AG09319 (cell line): ENCODE results near the gene SLC17A9.

Experiments used
- DNase-seq: peaks from one replicate; pipeline ENCODE4 v3.0.0-alpha.2; 2010; ENCODE audit warnings: low read depth; ENCODE audit errors: extremely low read depth
- TF ChIP-seq, protein P1 (sequence below): IDR thresholded peaks from 2 replicates; pipeline ENCODE4 v1.5.1; 2011; ENCODE audit warnings: low read depth, mild to moderate bottlenecking, inconsistent platforms, low read length, moderate library complexity

SLC17A9 gene

DNA sequence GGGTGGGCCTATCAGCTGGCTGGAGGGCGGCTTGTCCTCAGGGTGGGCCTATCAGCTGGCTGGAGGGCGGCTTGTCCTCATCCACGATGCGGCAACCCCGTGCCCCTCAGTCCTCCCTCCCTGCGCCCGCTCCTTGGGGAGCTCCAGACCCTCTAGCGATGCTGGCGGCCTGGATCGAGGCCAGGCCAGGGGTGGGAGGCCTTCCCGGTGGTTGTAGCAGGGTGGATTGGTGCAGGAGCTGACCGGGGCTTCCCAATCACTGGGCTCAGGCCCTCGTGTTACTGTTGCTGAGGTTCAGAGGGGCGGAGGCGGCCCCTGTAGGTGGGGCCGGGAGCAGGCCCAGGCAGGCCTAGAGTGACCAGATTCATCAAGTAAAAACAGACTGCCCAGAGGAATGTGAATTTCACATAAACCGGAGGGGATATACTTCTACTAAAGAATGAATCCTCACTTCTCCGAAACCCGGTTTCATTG, 8.8 kb downstream of the SLC17A9 start:
- TF ChIP-seq, protein P1, sequence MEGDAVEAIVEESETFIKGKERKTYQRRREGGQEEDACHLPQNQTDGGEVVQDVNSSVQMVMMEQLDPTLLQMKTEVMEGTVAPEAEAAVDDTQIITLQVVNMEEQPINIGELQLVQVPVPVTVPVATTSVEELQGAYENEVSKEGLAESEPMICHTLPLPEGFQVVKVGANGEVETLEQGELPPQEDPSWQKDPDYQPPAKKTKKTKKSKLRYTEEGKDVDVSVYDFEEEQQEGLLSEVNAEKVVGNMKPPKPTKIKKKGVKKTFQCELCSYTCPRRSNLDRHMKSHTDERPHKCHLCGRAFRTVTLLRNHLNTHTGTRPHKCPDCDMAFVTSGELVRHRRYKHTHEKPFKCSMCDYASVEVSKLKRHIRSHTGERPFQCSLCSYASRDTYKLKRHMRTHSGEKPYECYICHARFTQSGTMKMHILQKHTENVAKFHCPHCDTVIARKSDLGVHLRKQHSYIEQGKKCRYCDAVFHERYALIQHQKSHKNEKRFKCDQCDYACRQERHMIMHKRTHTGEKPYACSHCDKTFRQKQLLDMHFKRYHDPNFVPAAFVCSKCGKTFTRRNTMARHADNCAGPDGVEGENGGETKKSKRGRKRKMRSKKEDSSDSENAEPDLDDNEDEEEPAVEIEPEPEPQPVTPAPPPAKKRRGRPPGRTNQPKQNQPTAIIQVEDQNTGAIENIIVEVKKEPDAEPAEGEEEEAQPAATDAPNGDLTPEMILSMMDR, result no peak
- no peak for DNase-seq

GRCh38 chr20:62961799-62962198, 9.3 kb downstream of the SLC17A9 start:
- DNase-seq, result no peak
- TF ChIP-seq, protein P1, result no peak

DNA sequence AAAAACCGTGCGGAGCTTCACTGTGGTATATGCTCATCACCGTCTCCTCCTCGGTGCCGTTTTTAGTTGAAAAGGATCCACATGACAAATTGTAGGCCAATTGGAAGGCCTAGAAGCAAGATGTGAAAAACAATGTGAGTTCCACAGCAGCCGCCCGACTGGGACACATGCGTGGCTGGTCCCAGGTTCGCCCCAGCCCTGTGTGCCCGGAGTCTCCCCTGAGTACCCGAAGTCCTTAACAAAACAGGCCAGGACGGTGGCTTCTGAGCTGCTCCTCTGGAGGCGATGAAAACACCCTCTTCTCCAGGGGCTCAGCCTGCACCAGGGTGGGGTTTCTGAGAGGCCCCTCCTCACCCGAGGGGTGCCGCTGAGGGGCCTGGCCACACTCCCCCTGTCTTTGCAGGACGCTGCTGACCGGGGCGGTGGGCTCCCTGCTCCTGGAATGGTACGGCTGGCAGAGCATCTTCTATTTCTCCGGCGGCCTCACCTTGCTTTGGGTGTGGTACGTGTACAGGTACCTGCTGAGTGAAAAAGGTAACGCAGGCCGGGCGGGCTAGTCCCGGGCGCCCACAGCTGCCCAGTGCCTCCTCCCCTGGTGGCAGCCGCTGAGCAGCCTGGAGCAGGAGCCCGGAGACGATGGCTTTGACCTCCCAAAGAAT, 9.8 kb downstream of the SLC17A9 start:
- TF ChIP-seq, protein P1, result no peak
- no peak for DNase-seq

- TF ChIP-seq, protein P1, result no peak
- DNase-seq, result no peak
These were observed 10.5 kb downstream of the SLC17A9 start for GRCh38 chr20:62962891-62963613.

DNA sequence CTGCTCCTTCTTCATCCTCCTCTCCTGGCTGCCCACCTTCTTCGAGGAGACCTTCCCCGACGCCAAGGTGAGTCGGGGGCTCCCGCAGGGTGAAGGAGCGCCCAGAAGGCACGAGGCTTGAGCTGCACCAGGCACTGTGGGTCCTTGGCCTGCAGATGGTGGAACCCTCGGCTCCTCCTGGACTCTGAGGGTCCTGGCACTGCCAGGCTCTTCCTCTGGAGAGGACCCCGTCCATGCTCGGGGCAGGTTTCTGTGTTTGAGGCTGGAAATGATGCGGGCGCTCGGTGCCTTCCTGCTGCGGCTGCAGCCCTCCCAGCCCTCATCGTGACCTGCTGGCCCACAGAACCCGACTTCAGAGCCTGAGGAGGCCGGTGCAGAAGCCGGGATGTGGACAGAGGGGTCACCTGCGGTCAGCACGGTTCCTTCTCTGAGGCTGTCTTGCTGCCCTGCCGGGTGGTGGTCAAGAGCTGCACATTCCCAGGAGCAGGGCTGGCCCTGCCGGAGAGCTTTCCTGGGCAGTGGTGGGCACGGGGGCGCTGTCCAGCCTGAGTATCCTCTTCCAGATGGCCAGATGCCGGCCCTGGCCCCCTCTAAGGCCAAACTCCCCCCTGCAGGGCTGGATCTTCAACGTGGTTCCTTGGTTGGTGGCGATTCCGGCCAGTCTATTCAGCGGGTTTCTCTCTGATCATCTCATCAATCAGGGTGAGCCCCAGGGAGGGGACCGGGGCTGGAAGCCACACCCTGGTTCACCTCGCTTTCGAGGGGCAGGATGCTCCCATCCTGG, 11.3 kb downstream of the SLC17A9 start:
- no peak for DNase-seq
- TF ChIP-seq, protein P1, result no peak

GRCh38 chr20:62964700-62965099, 12.2 kb downstream of the SLC17A9 start:
- DNase-seq, result no peak
- TF ChIP-seq, protein P1, result no peak
